NCI-H510A treated with DMSO at 0.1 percent for 48 hours (cell line): Measurements from ENCODE around the gene LEF1.

Source experiments
- DNase-seq: peaks from one replicate; lab custom pipeline; 2025; lab: John Stamatoyannopoulos, UW

LEF1 gene

GRCh38 chr4:108174856-108175255 is 6.1 kb upstream of the LEF1 start:
- no peak for DNase-seq

DNA sequence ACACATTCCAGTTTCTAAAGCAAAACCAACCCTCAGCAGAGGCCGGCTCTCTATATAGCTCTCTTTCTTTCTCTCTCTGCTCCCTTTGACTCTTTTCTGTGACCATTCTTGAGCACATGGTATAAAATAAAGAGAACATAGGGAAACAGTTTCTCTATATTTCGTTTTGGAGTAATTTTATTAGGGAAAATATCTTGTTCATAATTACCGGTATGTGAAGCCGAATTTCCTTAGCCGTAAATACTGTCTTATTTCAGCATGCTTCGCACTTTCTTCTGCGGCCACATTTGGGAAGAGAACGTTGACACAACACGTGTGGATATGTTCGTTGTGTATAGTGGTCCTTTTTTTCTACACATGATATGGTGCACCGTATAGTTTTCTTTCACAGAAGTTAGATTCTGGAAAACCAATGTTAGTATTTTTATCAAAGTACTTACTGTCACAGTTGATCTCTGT is 4.9 kb upstream of the LEF1 start:
- DNase-seq = no peak

DNA sequence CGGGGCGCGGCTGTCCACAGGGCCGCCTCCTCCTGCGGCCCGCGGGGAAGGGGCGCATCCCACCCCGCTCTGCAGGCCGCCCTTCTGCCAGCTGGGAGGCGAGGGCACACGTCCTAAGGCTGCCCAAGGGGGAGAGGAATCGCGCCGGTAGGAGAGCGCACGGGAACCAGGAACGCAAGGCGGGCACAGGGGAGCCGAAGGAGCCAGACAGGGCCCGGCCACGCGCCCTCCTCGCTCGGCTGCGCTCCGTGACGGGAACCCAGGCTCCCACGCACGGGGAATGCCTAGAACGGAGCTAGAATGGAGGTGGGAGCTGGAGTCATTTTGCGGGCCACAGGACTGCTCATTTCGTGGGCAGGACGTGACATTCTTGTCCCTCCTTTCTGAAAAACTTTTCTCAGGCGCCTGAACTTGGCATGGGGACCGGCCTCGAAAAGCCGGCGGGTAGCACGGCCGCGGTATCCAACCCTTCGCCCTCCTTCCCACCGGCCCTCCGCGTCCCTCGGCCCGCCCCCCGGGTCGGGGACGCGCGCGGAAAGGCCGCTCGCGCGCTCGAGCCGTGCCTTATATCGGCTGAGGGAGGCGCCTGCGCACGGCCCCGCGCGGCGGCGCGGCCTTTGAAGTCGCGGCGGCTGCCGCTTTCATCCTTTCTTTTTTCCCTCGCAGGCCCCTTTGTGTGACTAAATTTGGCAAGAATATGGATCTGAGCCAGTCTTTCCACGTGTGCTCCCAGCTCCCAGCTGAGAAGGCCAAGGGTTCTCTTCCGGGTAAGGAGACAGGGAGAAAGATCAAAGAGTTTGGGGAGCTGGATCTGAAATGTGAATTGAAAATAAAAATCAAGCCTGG is 4.2 kb upstream of the LEF1 start:
- DNase-seq = no peak

GRCh38 chr4:108172231-108172752 is 3.6 kb upstream of the LEF1 start:
- DNase-seq = no peak

- DNase-seq = no peak
Measured at GRCh38 chr4:108171339-108172230, 2.9 kb upstream of the LEF1 start.

DNA sequence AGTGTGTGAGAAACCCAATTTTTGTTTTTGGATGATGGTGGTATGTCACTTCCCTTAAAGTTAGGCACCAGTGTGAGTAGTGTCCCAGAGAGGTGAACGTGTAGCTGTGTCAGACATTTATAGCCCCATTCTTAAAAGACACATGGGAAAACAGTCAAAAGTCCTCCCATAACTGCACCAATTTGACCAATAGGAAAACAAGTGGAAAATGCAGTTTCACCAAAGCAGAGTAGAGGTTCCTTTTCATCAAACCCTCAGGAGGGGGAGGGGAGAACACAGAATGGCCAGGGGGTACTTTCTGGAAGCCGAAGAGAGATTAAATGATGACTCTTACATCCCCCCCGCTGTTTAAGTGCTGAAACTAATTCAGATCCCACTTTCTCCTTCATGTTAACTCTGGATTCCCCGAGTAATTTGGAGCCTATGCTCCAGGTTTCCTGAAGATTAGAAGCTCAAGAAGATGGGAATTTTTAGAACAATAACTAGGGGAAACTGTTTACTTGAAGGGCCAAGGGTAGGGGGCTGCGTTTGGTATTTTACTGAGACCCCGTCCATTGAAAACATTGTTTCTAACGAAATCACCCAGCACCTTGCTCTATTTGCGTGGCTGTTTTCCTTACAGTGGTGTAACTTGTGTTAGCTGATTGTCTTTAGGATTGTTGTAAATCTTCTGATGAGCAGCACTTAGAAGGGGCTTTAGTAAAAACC is 2.1 kb upstream of the LEF1 start:
- DNase-seq = no peak

GRCh38 chr4:108169664-108170063 is 932 bp upstream of the LEF1 start:
- DNase-seq = no peak

GRCh38 chr4:108168160-108168670 is 517 bp downstream of the LEF1 start:
- DNase-seq = no peak

GRCh38 chr4:108166441-108167315 is 2.1 kb downstream of the LEF1 start:
- DNase-seq = peak; percentile 52

DNA sequence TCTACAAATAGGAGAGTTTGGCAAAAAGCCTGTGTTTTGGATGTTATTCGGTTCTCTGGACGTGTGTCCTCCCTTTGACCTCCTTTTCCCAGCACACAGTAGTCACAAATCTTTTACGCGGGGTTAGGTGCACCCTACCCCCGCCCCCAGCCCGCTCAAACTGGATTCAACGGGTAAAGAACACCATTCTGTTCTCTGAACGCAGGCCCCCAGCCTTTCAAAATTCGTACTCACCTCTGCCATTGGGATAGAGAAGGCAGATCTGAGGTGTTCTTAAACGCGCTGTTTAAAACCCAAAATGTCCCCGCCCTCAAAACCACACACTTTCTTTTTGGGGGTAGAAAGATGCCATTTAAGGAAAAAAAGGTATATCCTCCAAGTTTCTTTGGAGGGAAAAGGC is 2.7 kb downstream of the LEF1 start:
- DNase-seq = no peak

- no peak for DNase-seq
Measured at GRCh38 chr4:108165586-108165985, 3.1 kb downstream of the LEF1 start.

GRCh38 chr4:108163351-108163750 is 5.4 kb downstream of the LEF1 start:
- no peak for DNase-seq

GRCh38 chr4:108160741-108161352 is 7.9 kb downstream of the LEF1 start:
- no peak for DNase-seq

- DNase-seq = no peak
Measured at GRCh38 chr4:108159845-108160244, 8.9 kb downstream of the LEF1 start.

DNA sequence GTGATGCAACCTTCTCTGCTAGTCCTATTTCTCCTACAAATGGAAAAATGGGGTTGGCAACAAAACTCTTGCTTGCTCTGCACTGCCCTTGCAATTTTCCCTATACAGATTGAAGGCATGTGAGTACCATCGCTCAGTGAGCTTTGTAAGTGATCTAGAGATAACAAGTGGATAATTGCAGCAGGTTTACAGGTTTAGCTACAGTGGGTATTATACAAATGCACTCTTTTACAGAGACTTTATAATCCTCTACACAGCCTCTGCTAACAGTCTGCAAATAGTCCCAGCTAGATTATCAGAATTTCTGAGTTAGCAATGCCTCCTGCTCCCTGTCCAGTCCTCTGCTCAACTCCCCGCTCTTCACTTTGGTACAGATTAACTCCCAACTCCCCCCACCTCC is 11.1 kb downstream of the LEF1 start:
- DNase-seq = no peak

- DNase-seq = no peak
Measured at GRCh38 chr4:108156391-108156790, 12.3 kb downstream of the LEF1 start.

- no peak for DNase-seq
Measured at GRCh38 chr4:108155373-108155772, 13.4 kb downstream of the LEF1 start.

GRCh38 chr4:108152980-108153379 is 15.8 kb downstream of the LEF1 start:
- no peak for DNase-seq

DNA sequence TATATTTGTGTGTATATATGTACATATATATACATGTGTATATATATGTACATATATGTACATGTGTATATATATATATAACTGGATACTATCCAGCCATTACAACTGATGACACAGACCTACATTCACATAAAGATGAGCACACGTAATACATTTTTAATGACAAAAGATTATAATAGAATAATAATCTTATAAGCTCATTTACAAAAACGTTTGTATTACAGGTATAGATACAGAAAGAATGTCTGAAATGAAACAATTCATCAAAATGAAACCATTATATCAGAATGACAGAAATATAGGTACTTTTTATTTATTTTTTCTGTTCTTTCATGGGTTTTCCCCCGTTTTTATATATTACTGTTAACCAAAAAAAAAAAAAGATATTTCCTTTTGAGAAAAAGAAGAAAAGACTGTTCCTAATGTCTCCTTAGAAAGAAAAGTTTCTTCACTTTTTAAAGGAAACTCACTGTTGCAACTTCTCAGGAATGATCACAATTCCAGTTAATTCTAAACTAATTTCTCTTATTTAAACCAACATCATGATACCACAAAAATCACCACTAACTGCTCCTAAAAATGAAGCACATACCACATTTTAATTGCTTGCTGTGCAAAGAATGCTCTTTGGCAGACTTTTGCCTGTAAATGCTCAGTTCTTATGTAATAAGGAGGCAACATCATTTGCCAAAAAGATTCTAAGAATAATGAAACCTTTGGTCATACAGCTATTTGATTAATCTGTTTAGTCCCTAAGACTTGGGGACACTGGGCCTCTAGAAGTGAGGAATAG is 18.9 kb downstream of the LEF1 start:
- DNase-seq = no peak

GRCh38 chr4:108148316-108148715 is 20.4 kb downstream of the LEF1 start:
- DNase-seq = peak; percentile 73
